Activated CD4-positive, alpha-beta T cell treated with anti-CD3 and anti-CD28 coated beads, Interleukin-2, amount 10 ng/mL, durations not matched to agents 7 days and 5 days (primary cell): Measurements from ENCODE around the gene AKR1B15. TPM values are rescaled to one million over a fixed set of nuclear protein-coding genes. Genes with fewer than 3 reads are reported as not detected.

Experiments used
- CTCF ChIA-PET: fragments of 350-600 bp; sonication (Branson Sonifier 250); formaldehyde crosslinking; loops from one replicate; lab custom pipeline; 2021; ENCODE audit warnings: antibody characterized with exemption; lab: Charles Lee
- POLR2A ChIA-PET: fragments of 350-600 bp; sonication (Branson Sonifier 250); formaldehyde crosslinking; loops from one replicate; lab custom pipeline; 2021; ENCODE audit warnings: antibody characterized with exemption; lab: Charles Lee
- DNase-seq: peaks from one replicate; pipeline ENCODE4 v3.0.0-alpha.2; 2020
- H3K27ac Mint-ChIP-seq: one replicate; pipeline ENCODE4 v1.8.0; 2021; ENCODE audit warnings: mild to moderate bottlenecking, moderate library complexity, mixed read lengths
- H3K27me3 Mint-ChIP-seq: one replicate; pipeline ENCODE4 v1.8.0; 2021; ENCODE audit warnings: mixed read lengths
- H3K36me3 Mint-ChIP-seq: one replicate; pipeline ENCODE4 v1.8.0; 2021; ENCODE audit warnings: low read depth, mixed read lengths
- H3K4me1 Mint-ChIP-seq: one replicate; pipeline ENCODE4 v1.8.0; 2021; ENCODE audit warnings: mixed read lengths
- H3K4me3 Mint-ChIP-seq: one replicate; pipeline ENCODE4 v1.8.0; 2021; ENCODE audit warnings: mild to moderate bottlenecking, moderate library complexity, mixed read lengths
- H3K9me3 Mint-ChIP-seq: one replicate; pipeline ENCODE4 v1.8.0; 2021; ENCODE audit warnings: mixed read lengths
- total RNA-seq, 2 experiments: library from RNA; stranded (reverse); gene quantifications; one replicate each; pipeline ENCODE4 v1.2.3, GENCODE V29; 2021

AKR1B15 gene
- not detected for total RNA-seq

DNA sequence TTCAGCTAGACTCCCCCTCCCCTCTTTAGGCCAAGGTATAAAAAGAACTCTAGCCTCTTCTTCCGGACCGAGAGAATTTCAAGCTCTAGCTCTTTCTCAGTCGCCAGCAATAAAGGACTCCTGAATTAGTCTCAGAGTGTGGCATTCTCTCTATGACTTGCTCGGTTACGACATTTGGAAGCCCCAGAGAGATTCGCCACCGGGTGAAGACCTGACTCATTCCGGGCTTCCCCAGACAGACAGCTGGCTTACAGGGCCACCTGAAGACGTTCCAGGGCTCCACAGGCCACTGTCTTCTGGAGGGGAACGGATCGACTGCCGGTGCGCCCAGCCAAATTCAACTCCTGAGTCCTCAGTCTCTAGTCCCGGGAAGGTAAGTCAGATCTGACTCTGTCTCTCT lies at the start of gene AKR1B15:
TSS of gene AKR1B15 (plus strand) at position 234 of the 400 bp plus-strand sequence. CDS start 15,510 bp downstream, outside the sequence.
- H3K4me1 Mint-ChIP-seq, result peaks cover 6% of the 10 kb centered on the region
- DNase-seq, result no peak
- ChIA-PET CTCF (interaction anchor here (1.0 to 1.5 kb wide), 4 partner anchors 9 to 90 kb away, joined by 3 to 4 read pairs (median 4); partner anchors contain the start of gene AKR1B1), POLR2A (no interaction called here)
- H3K9me3 Mint-ChIP-seq, result no peaks in the 10 kb centered on the region
- H3K36me3 Mint-ChIP-seq, result no peaks in the 10 kb centered on the region
- H3K4me3 Mint-ChIP-seq, result no peak within 1 kb of the TSS
- H3K27ac Mint-ChIP-seq, result no peak within 1 kb of the TSS
- peaks cover 3% of the 10 kb centered on the region for H3K27me3 Mint-ChIP-seq

DNA sequence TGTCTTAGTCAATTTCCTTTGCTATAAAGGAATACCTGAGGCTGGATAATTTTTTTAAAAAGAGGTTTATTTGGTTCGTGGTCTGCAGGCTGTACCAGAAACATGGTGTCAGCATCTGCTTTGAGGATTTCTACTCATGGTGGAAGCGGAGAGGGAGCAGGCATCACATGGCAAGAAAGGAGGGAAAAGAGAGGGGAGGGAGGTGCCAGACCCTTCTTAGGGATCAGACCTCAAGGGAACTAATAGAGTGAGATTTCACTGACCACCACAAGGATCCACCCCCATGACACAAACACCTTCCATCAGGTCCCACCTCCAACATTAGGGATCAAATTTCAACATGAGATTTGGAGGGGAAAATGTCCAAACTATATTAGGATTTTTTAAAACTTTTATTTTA lies 48.5 kb upstream of the AKR1B15 start:
- Mint-ChIP-seq H3K4me1 (no peaks in the 10 kb centered on the region), H3K36me3 (no peaks in the 10 kb centered on the region), H3K27ac (no peak overlapping the region), H3K4me3 (no peak overlapping the region), H3K27me3 (peaks cover 15% of the 10 kb centered on the region), H3K9me3 (no peaks in the 10 kb centered on the region)
- no peak for DNase-seq
- POLR2A ChIA-PET, result no interaction called here
- CTCF ChIA-PET, result interaction anchor here (0.7 to 1.1 kb wide), 2 partner anchors 13 to 68 kb away, joined by 3 read pairs; no protein-coding TSS in a partner anchor

DNA sequence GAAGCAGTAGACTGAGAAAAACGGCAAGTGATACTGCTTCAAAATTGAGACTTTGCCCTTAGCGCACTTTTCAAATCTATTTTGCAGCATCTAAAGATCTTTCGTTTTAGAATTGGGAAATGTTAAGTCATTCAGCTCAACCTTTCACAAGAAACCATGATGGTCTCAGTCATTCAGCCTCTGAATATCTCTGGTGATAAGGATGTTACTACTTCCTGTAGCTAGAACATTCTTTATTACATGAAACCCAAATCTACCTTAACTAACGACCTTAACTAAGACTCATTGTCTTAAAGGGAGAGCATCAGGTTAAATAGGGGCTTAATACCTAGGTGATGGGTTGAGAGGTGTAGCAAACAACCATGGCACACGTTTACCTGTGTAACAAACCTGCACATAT lies 47.9 kb upstream of the AKR1B15 start:
- Mint-ChIP-seq H3K4me1 (no peaks in the 10 kb centered on the region), H3K9me3 (no peaks in the 10 kb centered on the region), H3K36me3 (no peaks in the 10 kb centered on the region), H3K27me3 (peaks cover 12% of the 10 kb centered on the region), H3K27ac (no peak overlapping the region), H3K4me3 (no peak overlapping the region)
- CTCF ChIA-PET, result interaction anchor here (1.1 kb wide), 1 partner anchor 13 kb away, joined by 3 read pairs; no protein-coding TSS in a partner anchor
- DNase-seq, result no peak
- POLR2A ChIA-PET, result no interaction called here

DNA sequence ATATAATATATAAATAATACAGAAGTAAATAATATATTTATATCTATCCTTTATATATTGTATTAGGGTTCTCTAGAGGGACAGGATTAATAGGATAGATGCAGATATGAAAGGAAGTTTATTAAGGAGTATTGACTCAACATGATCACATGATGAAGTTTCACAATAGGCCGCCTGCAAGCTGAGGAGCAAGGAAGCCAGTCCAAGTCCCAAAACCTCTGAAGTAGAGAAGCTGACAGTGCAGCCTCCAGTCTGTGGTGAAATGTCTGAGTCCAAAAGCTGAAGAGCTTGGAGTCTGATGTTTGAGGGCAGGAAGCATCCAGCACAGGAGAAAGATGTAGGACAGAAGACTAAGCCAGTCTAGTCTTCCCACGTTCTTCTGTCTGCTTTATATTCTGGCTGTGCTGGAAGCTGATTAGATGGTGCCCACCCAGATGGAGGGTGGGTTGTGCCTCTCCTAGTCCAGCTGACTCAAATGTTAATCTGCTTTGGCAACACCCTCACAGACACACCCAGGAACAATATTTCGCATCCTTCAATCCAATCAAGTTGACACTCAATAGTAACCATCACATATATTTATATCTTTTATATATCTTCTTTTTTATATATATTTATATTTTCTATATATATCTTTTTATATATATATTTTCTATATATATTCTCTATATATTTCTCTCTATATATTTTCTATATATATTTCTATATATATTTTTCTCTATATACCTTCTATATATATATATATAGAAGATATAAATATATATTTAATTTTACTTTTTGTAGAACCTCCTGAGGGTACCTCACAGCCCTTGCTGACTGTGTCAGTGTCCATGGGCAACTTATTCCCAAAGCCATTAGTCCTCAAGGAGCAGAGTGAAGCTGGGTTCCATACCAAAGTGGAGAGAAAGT lies 46.2 kb upstream of the AKR1B15 start:
- Mint-ChIP-seq H3K4me3 (no peak overlapping the region), H3K27ac (no peak overlapping the region), H3K36me3 (no peaks in the 10 kb centered on the region), H3K9me3 (no peaks in the 10 kb centered on the region), H3K27me3 (peaks cover 12% of the 10 kb centered on the region), H3K4me1 (no peaks in the 10 kb centered on the region)
- CTCF ChIA-PET, result no interaction called here
- POLR2A ChIA-PET, result no interaction called here
- DNase-seq, result no peak

DNA sequence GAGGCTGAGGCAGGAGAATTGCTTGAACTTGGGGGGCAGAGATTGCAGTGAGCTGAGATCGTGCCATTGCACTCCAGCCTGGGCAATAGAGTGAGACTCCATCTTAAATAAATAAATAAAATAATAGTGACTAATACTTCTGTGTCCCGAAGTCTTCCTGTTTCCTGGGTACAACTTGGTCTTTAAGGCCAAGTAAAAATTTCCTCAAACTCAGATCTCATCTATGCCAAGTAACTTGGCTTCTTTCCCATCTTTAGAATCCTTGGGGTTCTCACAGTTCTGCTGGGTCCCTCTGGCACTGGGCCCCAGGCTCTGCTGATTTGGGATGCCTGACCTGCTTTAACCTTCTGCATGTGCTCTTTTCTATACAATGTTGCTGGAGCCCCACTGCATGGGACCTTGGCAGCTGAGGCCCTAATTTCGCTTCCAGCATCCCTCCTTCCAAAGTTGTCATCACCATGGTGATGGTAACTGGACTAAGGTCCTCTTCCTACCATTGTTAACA lies 44.2 kb upstream of the AKR1B15 start:
- Mint-ChIP-seq H3K9me3 (no peaks in the 10 kb centered on the region), H3K27ac (no peak overlapping the region), H3K27me3 (peaks cover 5% of the 10 kb centered on the region), H3K4me1 (no peaks in the 10 kb centered on the region), H3K4me3 (no peak overlapping the region), H3K36me3 (no peaks in the 10 kb centered on the region)
- ChIA-PET POLR2A (no interaction called here), CTCF (no interaction called here)
- DNase-seq, result no peak

DNA sequence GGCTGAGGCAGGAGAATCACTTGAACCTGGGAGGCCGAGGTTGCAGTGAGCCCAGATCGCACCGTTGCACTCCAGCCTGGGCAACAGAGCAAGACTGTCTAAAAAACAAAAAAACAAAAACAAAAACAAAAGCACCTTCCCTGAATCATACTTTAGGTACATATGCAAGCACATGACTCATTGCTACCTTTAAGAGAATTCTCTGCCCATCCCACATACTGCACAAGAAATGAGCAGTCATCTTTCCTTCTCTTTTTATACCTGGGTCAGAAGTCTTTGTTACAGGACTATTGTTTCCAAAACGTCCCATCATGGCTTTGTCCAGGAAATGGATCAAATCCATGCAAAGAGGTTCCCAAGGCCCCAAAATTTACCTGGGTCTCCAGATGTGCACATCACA lies 43.1 kb upstream of the AKR1B15 start:
- H3K4me3 Mint-ChIP-seq, result no peak overlapping the region
- no peaks in the 10 kb centered on the region for H3K9me3 Mint-ChIP-seq
- no peak for DNase-seq
- H3K4me1 Mint-ChIP-seq, result no peaks in the 10 kb centered on the region
- no peak overlapping the region for H3K27ac Mint-ChIP-seq
- no peaks in the 10 kb centered on the region for H3K36me3 Mint-ChIP-seq
- peaks cover 3% of the 10 kb centered on the region for H3K27me3 Mint-ChIP-seq
- POLR2A ChIA-PET, result no interaction called here
- CTCF ChIA-PET, result no interaction called here

DNA sequence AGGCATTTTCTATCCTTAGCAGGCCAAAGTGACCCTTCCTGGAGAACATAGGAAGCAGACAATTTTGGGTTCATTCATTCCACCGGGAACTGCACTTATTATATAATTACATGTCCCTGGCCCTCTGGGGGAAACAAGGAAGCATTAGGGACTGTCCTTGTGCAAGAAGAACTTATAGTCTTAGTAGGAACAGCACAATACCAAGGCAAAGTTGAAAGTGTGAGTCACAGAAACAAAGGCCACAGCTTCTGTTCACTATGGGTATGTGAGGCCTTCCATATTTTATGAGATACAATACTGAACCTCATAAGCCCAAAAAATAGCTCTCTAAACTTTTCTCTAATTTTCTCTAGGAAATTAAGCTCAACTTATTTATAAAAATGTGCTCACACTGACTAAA lies 39.9 kb upstream of the AKR1B15 start:
- Mint-ChIP-seq H3K9me3 (no peaks in the 10 kb centered on the region), H3K4me1 (no peaks in the 10 kb centered on the region), H3K4me3 (no peak overlapping the region), H3K27ac (no peak overlapping the region), H3K27me3 (no peaks in the 10 kb centered on the region), H3K36me3 (no peaks in the 10 kb centered on the region)
- DNase-seq, result no peak
- POLR2A ChIA-PET, result no interaction called here
- CTCF ChIA-PET, result no interaction called here

DNA sequence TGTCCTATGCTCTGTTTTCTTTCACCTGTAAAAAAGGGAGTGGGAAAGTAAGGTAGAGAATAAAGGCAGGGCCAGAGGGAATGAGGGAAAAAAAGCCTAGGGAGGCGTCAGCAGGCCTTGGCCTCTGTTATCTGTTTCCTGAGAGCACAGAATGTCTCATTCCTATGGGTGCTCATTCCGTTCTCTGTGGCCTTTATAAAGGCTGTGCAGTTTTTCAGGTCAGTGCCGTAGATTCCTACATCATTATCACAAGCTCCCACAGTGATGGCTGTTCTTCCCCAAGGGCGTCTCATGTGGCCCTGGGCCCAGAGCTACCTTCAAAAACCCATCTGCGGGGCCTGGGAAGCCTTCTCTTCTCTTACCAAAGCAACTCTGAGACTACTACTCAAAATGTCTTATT lies 38.3 kb upstream of the AKR1B15 start:
- Mint-ChIP-seq H3K9me3 (no peaks in the 10 kb centered on the region), H3K4me1 (peaks cover 2% of the 10 kb centered on the region), H3K4me3 (no peak overlapping the region), H3K36me3 (no peaks in the 10 kb centered on the region), H3K27ac (no peak overlapping the region), H3K27me3 (peaks cover 2% of the 10 kb centered on the region)
- ChIA-PET POLR2A (no interaction called here), CTCF (interaction anchor here (1.6 to 3.1 kb wide), 2 partner anchors 37 to 78 kb away, joined by 5 to 12 read pairs; no protein-coding TSS in a partner anchor)
- DNase-seq, result no peak

DNA sequence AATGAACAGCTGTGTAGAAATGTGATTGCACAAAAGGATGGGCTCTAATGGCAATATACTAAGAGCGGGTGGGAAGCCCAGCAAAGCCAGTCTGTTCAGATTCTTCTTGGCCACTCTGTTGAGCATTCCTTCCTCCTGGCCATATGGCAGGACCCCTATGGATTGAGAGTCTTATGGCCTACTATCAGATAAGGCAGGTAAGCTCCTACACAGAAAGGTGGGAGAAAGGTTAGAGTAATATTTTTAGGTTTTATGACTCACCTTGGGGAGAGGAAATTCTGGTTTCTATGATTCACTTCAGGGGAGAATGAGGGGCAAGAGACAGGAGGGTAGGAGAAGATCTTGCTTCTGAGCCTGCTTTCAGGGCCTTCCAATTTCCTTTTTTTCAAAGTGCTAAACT lies 36.6 kb upstream of the AKR1B15 start:
- DNase-seq, result no peak
- Mint-ChIP-seq H3K36me3 (no peaks in the 10 kb centered on the region), H3K4me1 (peaks cover 2% of the 10 kb centered on the region), H3K27ac (no peak overlapping the region), H3K9me3 (no peaks in the 10 kb centered on the region), H3K27me3 (peaks cover 6% of the 10 kb centered on the region), H3K4me3 (no peak overlapping the region)
- CTCF ChIA-PET, result interaction anchor here (3.1 kb wide), 1 partner anchor 79 kb away, joined by 12 read pairs; no protein-coding TSS in a partner anchor
- POLR2A ChIA-PET, result no interaction called here

DNA sequence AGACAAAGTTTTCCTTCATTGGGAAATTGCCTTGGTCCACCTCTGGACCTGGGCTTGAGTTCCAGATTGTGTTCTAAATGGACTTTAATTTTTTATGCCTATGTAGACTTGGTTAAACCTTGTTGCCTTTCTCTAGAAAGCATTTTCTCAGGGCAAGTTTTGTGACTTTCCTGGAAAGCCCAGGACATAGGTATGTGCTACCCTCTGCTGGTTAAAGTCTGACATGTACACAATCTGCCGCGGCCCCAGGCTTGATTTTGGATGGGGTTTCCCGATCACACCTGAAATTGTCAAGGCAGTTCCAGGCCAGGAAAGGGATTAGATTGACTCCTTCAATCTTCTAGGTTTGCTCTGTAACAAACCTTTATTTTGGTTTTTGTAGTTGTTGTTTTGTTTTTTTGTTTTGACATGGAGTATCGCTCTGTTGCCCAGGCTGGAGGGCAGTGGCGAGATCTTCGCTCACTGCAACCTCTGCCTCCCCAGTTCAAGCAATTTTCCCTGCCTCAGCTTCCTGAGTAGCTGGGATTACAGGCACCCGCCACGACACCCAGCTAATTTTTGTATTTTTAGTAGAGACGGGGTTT lies 35.6 kb upstream of the AKR1B15 start:
- CTCF ChIA-PET, result interaction anchor here (1.2 to 3.1 kb wide), 3 partner anchors 12 to 80 kb away, joined by 3 to 15 read pairs (median 12); no protein-coding TSS in a partner anchor
- no peaks in the 10 kb centered on the region for H3K9me3 Mint-ChIP-seq
- H3K4me3 Mint-ChIP-seq, result no peak overlapping the region
- peaks cover 10% of the 10 kb centered on the region for H3K27me3 Mint-ChIP-seq
- POLR2A ChIA-PET, result no interaction called here
- no peak overlapping the region for H3K27ac Mint-ChIP-seq
- H3K36me3 Mint-ChIP-seq, result no peaks in the 10 kb centered on the region
- peak; percentile 47 for DNase-seq
- peaks cover 2% of the 10 kb centered on the region for H3K4me1 Mint-ChIP-seq

DNA sequence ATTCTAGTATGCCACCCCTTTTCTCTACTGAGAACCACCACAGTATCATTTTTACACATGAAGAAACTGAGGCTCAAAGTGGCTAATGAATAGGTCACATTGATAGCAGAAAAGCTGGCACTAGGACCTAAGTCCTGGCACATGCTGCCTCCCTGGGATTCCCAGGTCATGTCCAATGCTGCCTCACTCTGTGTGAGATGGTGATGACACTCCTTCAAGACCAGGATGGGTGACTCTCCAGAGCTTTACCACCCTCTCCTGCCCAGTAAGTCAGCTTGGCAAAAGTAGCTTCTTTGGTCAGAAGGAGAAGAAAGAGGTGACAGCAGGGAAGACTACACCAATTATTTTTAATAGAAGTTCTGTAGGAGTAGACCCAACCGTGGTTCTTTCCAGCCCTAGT lies 34.8 kb upstream of the AKR1B15 start:
- CTCF ChIA-PET, result interaction anchor here (0.7 to 1.9 kb wide), 5 partner anchors 10 to 93 kb away, joined by 3 to 15 read pairs (median 3); no protein-coding TSS in a partner anchor
- POLR2A ChIA-PET, result no interaction called here
- Mint-ChIP-seq H3K36me3 (no peaks in the 10 kb centered on the region), H3K4me1 (peaks cover 2% of the 10 kb centered on the region), H3K27me3 (peaks cover 12% of the 10 kb centered on the region), H3K27ac (no peak overlapping the region), H3K9me3 (no peaks in the 10 kb centered on the region), H3K4me3 (no peak overlapping the region)
- DNase-seq, result no peak

DNA sequence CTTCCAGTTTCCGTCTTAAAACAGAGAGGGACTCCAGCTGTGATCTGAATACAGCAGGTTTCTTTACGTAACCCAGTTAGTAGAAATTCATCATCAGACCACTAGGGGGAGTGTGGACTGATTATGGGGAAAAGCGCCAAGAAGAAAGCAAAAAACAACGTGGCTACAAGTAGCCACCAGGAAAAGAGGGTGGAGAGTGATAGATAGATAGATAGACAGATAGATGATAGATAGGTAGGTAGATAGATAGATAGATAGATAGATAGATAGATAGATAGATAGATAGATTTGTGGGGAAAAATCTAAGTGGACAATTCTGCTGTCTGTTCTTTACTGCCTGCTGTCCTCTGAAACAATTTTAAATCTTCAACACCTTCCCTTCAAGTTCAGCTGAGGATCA lies 34.2 kb upstream of the AKR1B15 start:
- DNase-seq, result peak; percentile 63

More for the DNA sequence above, 34.2 kb upstream of the AKR1B15 start:
- Mint-ChIP-seq H3K36me3 (no peaks in the 10 kb centered on the region), H3K4me3 (no peak overlapping the region), H3K27me3 (peaks cover 12% of the 10 kb centered on the region), H3K27ac (no peak overlapping the region), H3K9me3 (no peaks in the 10 kb centered on the region), H3K4me1 (peaks cover 2% of the 10 kb centered on the region)
- POLR2A ChIA-PET, result no interaction called here
- CTCF ChIA-PET, result interaction anchor here (1.0 to 1.9 kb wide), 3 partner anchors 9 to 93 kb away, joined by 3 to 15 read pairs (median 3); no protein-coding TSS in a partner anchor
